HG02973 (cell line): ENCODE data around the gene SOX11.
"Not testable (repeated sequence)": the region's sequence is repeated elsewhere in the genome, so short reads cannot be mapped to it uniquely, and the experiment has no call there.

Experiments
- ATAC-seq: cut with Tn5 transposase; IDR thresholded peaks from one replicate; pipeline ENCODE4 v1.9.1; 2021; ENCODE audit warnings: moderate library complexity; ENCODE audit not compliant: unreplicated experiment

SOX11 gene

GRCh38 chr2:5691985-5692529 is at the start of gene SOX11:
Gene SOX11 (plus strand): TSS chr2:5692384. CDS start chr2:5692722, 338 bp downstream.
- ATAC-seq: no peak

- not testable (repeated sequence) for ATAC-seq
These were observed 39.5 kb upstream of the SOX11 start for GRCh38 chr2:5652734-5653133.

GRCh38 chr2:5653756-5654155 is 38.4 kb upstream of the SOX11 start:
- ATAC-seq: not testable (repeated sequence)

GRCh38 chr2:5657231-5657630 is 35.0 kb upstream of the SOX11 start:
- ATAC-seq: no peak

- ATAC-seq: no peak
These were observed 31.6 kb upstream of the SOX11 start for GRCh38 chr2:5660591-5660990.

GRCh38 chr2:5661362-5661761 is 30.8 kb upstream of the SOX11 start:
- ATAC-seq: no peak

- no peak for ATAC-seq
These were observed 27.9 kb upstream of the SOX11 start for GRCh38 chr2:5664278-5664681.

GRCh38 chr2:5665066-5665465 is 27.1 kb upstream of the SOX11 start:
- ATAC-seq: no peak

GRCh38 chr2:5666798-5667197 is 25.4 kb upstream of the SOX11 start:
- ATAC-seq: no peak

GRCh38 chr2:5667655-5668054 is 24.5 kb upstream of the SOX11 start:
- ATAC-seq: not testable (repeated sequence)

- ATAC-seq: no peak
These were observed 23.4 kb upstream of the SOX11 start for GRCh38 chr2:5668682-5669250.

- ATAC-seq: no peak
These were observed 19.4 kb upstream of the SOX11 start for GRCh38 chr2:5672749-5673144.

GRCh38 chr2:5673145-5674025 is 18.8 kb upstream of the SOX11 start:
- no peak for ATAC-seq

GRCh38 chr2:5674026-5674340 is 18.2 kb upstream of the SOX11 start:
- ATAC-seq: no peak

- ATAC-seq: no peak
These were observed 15.1 kb upstream of the SOX11 start for GRCh38 chr2:5677133-5677532.

- no peak for ATAC-seq
These were observed 8.7 kb upstream of the SOX11 start for GRCh38 chr2:5683471-5683870.

GRCh38 chr2:5685225-5685624 is 7.0 kb upstream of the SOX11 start:
- ATAC-seq: no peak

- ATAC-seq: no peak
These were observed 6.1 kb upstream of the SOX11 start for GRCh38 chr2:5686068-5686467.

GRCh38 chr2:5686536-5686935 is 5.6 kb upstream of the SOX11 start:
- no peak for ATAC-seq

- no peak for ATAC-seq
These were observed 2.4 kb upstream of the SOX11 start for GRCh38 chr2:5689750-5690149.

- ATAC-seq: no peak
These were observed 1.9 kb upstream of the SOX11 start for GRCh38 chr2:5690286-5690685.

- no peak for ATAC-seq
These were observed 1.4 kb upstream of the SOX11 start for GRCh38 chr2:5690718-5691220.
